WTC11 (cell line): Measurements from ENCODE around the gene SEMA7A. TPM values are rescaled to one million over a fixed set of nuclear protein-coding genes. Genes with fewer than 3 reads are reported as not detected.

Experiments used
- ATAC-seq: fragments of 200-7000 bp; cut with Tn5 transposase; 2 replicates; pipeline ENCODE4 v1.10.0; 2021; ENCODE audit warnings: mild to moderate bottlenecking, moderate library complexity
- CTCF ChIA-PET: fragments of 300-600 bp; sonication (Branson Sonifier 250); formaldehyde crosslinking; loops from one replicate; lab custom pipeline; 2021; ENCODE audit warnings: antibody characterized with exemption; lab: Charles Lee
- POLR2A ChIA-PET: fragments of 350-600 bp; sonication (Branson Sonifier 250); formaldehyde crosslinking; loops from one replicate; lab custom pipeline; 2021; ENCODE audit warnings: antibody characterized with exemption; lab: Charles Lee
- DNase-seq: peaks from one replicate; pipeline ENCODE4 v3.0.0; 2021; ENCODE audit warnings: low spot score
- H3K27ac Mint-ChIP-seq: 2 replicates; pipeline ENCODE4 v1.8.0; 2021; ENCODE audit warnings: mixed read lengths
- H3K27me3 Mint-ChIP-seq: 2 replicates; pipeline ENCODE4 v1.8.0; 2021; ENCODE audit warnings: low read depth, mild to moderate bottlenecking, moderate library complexity, mixed read lengths
- H3K36me3 Mint-ChIP-seq: 2 replicates; pipeline ENCODE4 v1.8.0; 2021; ENCODE audit warnings: mixed read lengths
- H3K4me1 Mint-ChIP-seq: 2 replicates; pipeline ENCODE4 v1.8.0; 2022; ENCODE audit warnings: mixed read lengths
- H3K4me3 Mint-ChIP-seq: 2 replicates; pipeline ENCODE4 v1.8.0; 2021; ENCODE audit warnings: mild to moderate bottlenecking, moderate library complexity, mixed read lengths
- H3K9me3 Mint-ChIP-seq: 2 replicates; pipeline ENCODE4 v1.8.0; 2021; ENCODE audit warnings: mixed read lengths
- CREM ChIP-seq: sonication (generic); formaldehyde crosslinking; IDR thresholded peaks from 2 replicates; pipeline ENCODE4 v1.8.1; 2022; ENCODE audit warnings: mild to moderate bottlenecking, missing genetic modification reagents, moderate library complexity
- CTCF ChIP-seq: fragments of 200-600 bp; IDR thresholded peaks from 2 replicates; pipeline ENCODE4 v1.8.0; 2022; ENCODE audit warnings: antibody characterized with exemption
- FOXP1 ChIP-seq: sonication (generic); formaldehyde crosslinking; IDR thresholded peaks from 2 replicates; pipeline ENCODE4 v1.8.0; 2022; ENCODE audit warnings: missing genetic modification reagents, mild to moderate bottlenecking, moderate library complexity, borderline replicate concordance
- GTF2I ChIP-seq: fragments of 250-450 bp; sonication (Bioruptor Pico); conservative IDR thresholded peaks from 2 replicates; pipeline ENCODE4 v1.4.0; 2021; ENCODE audit warnings: mild to moderate bottlenecking
- IRF1 ChIP-seq: sonication (generic); formaldehyde crosslinking; IDR thresholded peaks from 2 replicates; pipeline ENCODE4 v1.8.0; 2023; ENCODE audit warnings: missing genetic modification reagents
- JUN ChIP-seq: sonication (generic); formaldehyde crosslinking; IDR thresholded peaks from 2 replicates; pipeline ENCODE4 v1.8.0; 2023; ENCODE audit warnings: mild to moderate bottlenecking, missing genetic modification reagents
- KAT7 ChIP-seq: sonication (generic); formaldehyde crosslinking; IDR thresholded peaks from 2 replicates; pipeline ENCODE4 v1.8.1; 2023; ENCODE audit warnings: missing genetic modification reagents, mild to moderate bottlenecking, borderline replicate concordance
- MAX ChIP-seq: sonication (generic); formaldehyde crosslinking; IDR thresholded peaks from 2 replicates; pipeline ENCODE4 v1.8.0; 2022; ENCODE audit warnings: mild to moderate bottlenecking, missing genetic modification reagents
- NR2C2 ChIP-seq: sonication (generic); formaldehyde crosslinking; IDR thresholded peaks from 2 replicates; pipeline ENCODE4 v1.8.0; 2022; ENCODE audit warnings: mild to moderate bottlenecking, missing genetic modification reagents
- OVOL2 ChIP-seq: fragments of 250-450 bp; sonication (Bioruptor Pico); IDR thresholded peaks from 2 replicates; pipeline ENCODE4 v1.9.0; 2021; ENCODE audit warnings: mild to moderate bottlenecking, borderline replicate concordance
- RELA ChIP-seq: sonication (generic); formaldehyde crosslinking; IDR thresholded peaks from 2 replicates; pipeline ENCODE4 v1.8.1; 2022; ENCODE audit warnings: missing genetic modification reagents, mild to moderate bottlenecking, borderline replicate concordance
- TEAD4 ChIP-seq: sonication (generic); formaldehyde crosslinking; IDR thresholded peaks from 2 replicates; pipeline ENCODE4 v1.8.0; 2022; ENCODE audit warnings: mild to moderate bottlenecking, missing genetic modification reagents
- USF1 ChIP-seq: sonication (generic); formaldehyde crosslinking; IDR thresholded peaks from 2 replicates; pipeline ENCODE4 v1.8.0; 2022; ENCODE audit warnings: mild to moderate bottlenecking, missing genetic modification reagents
- ZNF121 ChIP-seq: sonication (generic); formaldehyde crosslinking; IDR thresholded peaks from 2 replicates; pipeline ENCODE4 v1.8.0; 2023; ENCODE audit warnings: missing genetic modification reagents
- ZNF317 ChIP-seq: sonication (generic); formaldehyde crosslinking; IDR thresholded peaks from 2 replicates; pipeline ENCODE4 v1.8.1; 2023; ENCODE audit warnings: low read depth, mild to moderate bottlenecking, moderate library complexity, missing genetic modification reagents, borderline replicate concordance
- ZNF396 ChIP-seq: fragments of 250-450 bp; sonication (Bioruptor Pico); IDR thresholded peaks from 2 replicates; pipeline ENCODE4 v1.8.0; 2021; ENCODE audit warnings: mild to moderate bottlenecking, moderate library complexity, borderline replicate concordance
- ZSCAN18 ChIP-seq: fragments of 250-450 bp; sonication (Bioruptor Pico); IDR thresholded peaks from 2 replicates; pipeline ENCODE4 v2.1.2; 2022; ENCODE audit warnings: mild to moderate bottlenecking, moderate library complexity
- total RNA-seq: library from RNA; stranded (reverse); gene quantifications from 3 replicates; pipeline ENCODE4 v1.2.3, GENCODE V29; 2021

The SEMA7A gene
- total RNA-seq, 1 experiment from 2014 or later: 17.9 TPM

GRCh38 chr15:74384566-74384880, 49.2 kb downstream of the SEMA7A start:
- DNase-seq (no peak), ATAC-seq (no peak)
- ChIA-PET POLR2A (interaction anchor here (1.7 kb wide), 1 partner anchor 50 kb away, joined by 7 read pairs; the partner anchor contains the start of gene SEMA7A), CTCF (interaction anchor here (0.7 to 4.2 kb wide), 9 partner anchors 8 to 336 kb away, joined by 3 to 38 read pairs (median 6); no protein-coding TSS in a partner anchor)
- H3K4me3 Mint-ChIP-seq: no peak overlapping the region
- no peaks in the 10 kb centered on the region for H3K36me3 Mint-ChIP-seq
- H3K27ac Mint-ChIP-seq: no peak overlapping the region
- peaks cover 13% of the 10 kb centered on the region for H3K4me1 Mint-ChIP-seq
- TF ChIP-seq CTCF: no peak
- no peaks in the 10 kb centered on the region for H3K27me3 Mint-ChIP-seq
- H3K9me3 Mint-ChIP-seq: no peaks in the 10 kb centered on the region

GRCh38 chr15:74383695-74384565, 49.8 kb downstream of the SEMA7A start:
- DNase-seq: no peak
- ATAC-seq: no peak
- POLR2A ChIA-PET: interaction anchor here (1.7 kb wide), 1 partner anchor 50 kb away, joined by 7 read pairs; the partner anchor contains the start of gene SEMA7A
- TF ChIP-seq KAT7 (CRISPR knock-in tag) (no peak), ZNF396 (no peak), RELA (no peak), ZSCAN18 (CRISPR knock-in tag) (no peak), CREM (CRISPR knock-in tag) (no peak), JUN (CRISPR knock-in tag) (no peak), IRF1 (CRISPR knock-in tag) (no peak), USF1 (CRISPR knock-in tag) (no peak), ZNF121 (CRISPR knock-in tag) (no peak), TEAD4 (no peak), MAX (CRISPR knock-in tag) (no peak)
- Mint-ChIP-seq H3K4me3 (no peak overlapping the region), H3K36me3 (no peaks in the 10 kb centered on the region), H3K4me1 (peaks cover 11% of the 10 kb centered on the region), H3K9me3 (no peaks in the 10 kb centered on the region), H3K27ac (no peak overlapping the region), H3K27me3 (no peaks in the 10 kb centered on the region)
- CTCF ChIA-PET: interaction anchor here (0.7 to 4.2 kb wide), 10 partner anchors 8 to 335 kb away, joined by 3 to 38 read pairs (median 8); partner anchors contain the start of gene ARID3B

- ATAC-seq: no peak
- no peaks in the 10 kb centered on the region for H3K27me3 Mint-ChIP-seq
- H3K36me3 Mint-ChIP-seq: no peaks in the 10 kb centered on the region
- ChIA-PET POLR2A (no interaction called here), CTCF (interaction anchor here (0.7 to 4.2 kb wide), 12 partner anchors 10 to 385 kb away, joined by 3 to 136 read pairs (median 10); partner anchors contain the start of genes ARID3B, SEMA7A and UBL7)
- no peak for TF ChIP-seq ZNF121 (CRISPR knock-in tag)
- no peak for TF ChIP-seq FOXP1 (CRISPR knock-in tag)
- TF ChIP-seq OVOL2 (CRISPR knock-in tag): no peak
- no peak for TF ChIP-seq ZNF317 (CRISPR knock-in tag)
- no peak for TF ChIP-seq NR2C2
- TF ChIP-seq CTCF: no peak
- TF ChIP-seq GTF2I (CRISPR knock-in tag): no peak
- no peak overlapping the region for H3K4me3 Mint-ChIP-seq
- H3K4me1 Mint-ChIP-seq: peaks cover 12% of the 10 kb centered on the region
- DNase-seq: no peak
- H3K27ac Mint-ChIP-seq: no peak overlapping the region
- no peaks in the 10 kb centered on the region for H3K9me3 Mint-ChIP-seq
Measured at GRCh38 chr15:74383286-74383685, 50.5 kb downstream of the SEMA7A start.
